Measurements from ENCODE around the gene PPY.

- TF ChIP-seq CTCF (IDR thresholded peaks at IDR 0.05): no peak
- no peak for TF ChIP-seq POLR2A (IDR thresholded peaks at IDR 0.05)
Observed at GRCh38 chr17:43928609-43929008, 13.7 kb downstream of the PPY start.
